HG03045 (cell line): ENCODE results near the gene SSR3.

Experiments
- ATAC-seq: cut with Tn5 transposase; IDR thresholded peaks from one replicate; pipeline ENCODE4 v1.9.1; 2021; ENCODE audit warnings: mild to moderate bottlenecking, moderate library complexity; ENCODE audit not compliant: unreplicated experiment

SSR3 gene

DNA sequence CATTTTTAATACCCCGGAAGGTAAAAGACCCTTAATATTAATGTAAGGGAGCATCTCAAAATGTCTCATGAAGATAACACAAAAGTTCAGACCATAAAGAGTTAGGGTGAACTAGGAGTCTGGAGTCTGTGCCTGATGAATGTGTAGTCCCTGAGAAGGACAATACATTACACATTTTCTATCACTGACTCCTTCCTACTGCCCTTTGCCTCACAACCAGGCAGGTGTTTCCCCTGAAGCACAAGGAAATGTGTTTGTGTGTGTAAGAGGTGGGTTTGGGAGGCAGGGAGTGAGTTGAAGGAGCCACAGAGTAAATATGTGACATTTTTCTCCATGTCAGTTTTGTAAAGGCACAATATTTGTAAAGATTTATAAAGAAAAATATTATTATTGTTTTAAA lies 59.1 kb downstream of the SSR3 start:
- ATAC-seq, result no peak

DNA sequence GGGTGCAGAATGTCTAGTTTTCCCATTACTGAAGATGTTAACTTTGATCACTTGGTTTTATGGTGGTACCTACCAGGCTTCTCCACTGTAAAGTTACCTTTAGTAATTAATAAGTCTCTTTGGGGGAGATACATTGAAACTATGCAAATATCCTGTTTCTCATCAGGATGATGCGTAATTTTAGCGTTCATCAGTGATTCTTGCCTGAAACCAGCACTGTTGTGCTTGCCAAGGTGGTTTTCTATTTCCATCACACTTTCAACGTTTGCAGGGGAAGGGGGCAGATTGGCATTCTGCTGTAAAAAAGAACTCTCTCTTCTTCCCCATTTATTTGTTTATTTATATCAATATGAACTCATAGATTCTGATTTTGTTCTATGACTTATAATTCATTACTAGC lies 61.0 kb downstream of the SSR3 start:
- no peak for ATAC-seq

DNA sequence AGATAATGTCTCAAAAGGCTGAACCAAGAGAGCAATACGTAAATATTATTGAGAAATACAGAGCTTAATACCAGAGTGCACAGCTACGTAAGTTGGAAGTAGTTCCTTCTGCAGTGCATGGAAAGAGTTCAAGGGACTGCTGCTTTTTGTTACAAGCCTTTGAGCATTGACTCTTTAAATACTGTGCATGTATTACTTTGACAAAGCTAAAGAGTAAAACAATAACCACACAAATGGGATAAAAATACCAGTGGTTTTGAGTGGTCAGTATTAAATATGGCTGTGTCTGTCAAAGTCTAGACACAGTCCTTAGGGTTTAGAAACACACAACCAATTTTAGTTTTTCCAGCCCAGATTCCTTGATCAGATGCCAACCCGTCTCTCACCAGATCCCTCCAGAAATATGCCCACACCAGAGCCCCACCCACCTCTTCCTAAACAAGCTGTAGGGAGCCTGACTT lies 62.1 kb downstream of the SSR3 start:
- ATAC-seq, result no peak

DNA sequence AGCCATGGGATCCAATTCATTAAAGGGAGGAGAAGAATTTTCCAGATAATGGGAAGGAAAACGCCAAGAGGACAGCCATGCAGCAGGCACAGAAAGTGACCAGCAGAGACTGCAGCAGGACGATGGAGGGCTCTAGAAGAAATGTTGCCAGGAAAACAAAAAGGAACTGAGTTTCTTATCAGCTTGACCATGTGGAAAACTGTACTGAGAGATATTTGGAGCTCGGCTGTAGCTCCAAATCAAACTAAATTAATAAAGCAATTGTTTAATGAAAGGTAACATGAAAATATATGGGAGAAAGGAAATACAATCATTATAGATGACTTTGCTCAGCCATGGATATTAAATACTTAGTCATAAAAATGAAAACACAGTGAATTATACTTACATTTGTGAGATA lies 63.7 kb downstream of the SSR3 start:
- ATAC-seq, result no peak
